Nephron progenitor cell (in vitro differentiated cells): ENCODE data around the gene ZFHX3.
A peak's percentile ranks its signal among the peaks of the same experiment; 100 is the strongest.

Experiments
- DNase-seq: peaks from one replicate; pipeline ENCODE4 v3.0.0; 2021
- H3K27ac Mint-ChIP-seq: 2 replicates; pipeline ENCODE4 v1.8.0; 2021; ENCODE audit warnings: mild to moderate bottlenecking, moderate library complexity, mixed read lengths
- H3K27me3 Mint-ChIP-seq: 2 replicates; pipeline ENCODE4 v1.8.0; 2021; ENCODE audit warnings: mild to moderate bottlenecking, low read depth, mixed read lengths; ENCODE audit not compliant: poor library complexity
- H3K36me3 Mint-ChIP-seq: 2 replicates; pipeline ENCODE4 v1.8.0; 2021; ENCODE audit warnings: low read depth, mixed read lengths
- H3K4me1 Mint-ChIP-seq: 2 replicates; pipeline ENCODE4 v1.8.0; 2021; ENCODE audit warnings: mixed read lengths
- H3K4me3 Mint-ChIP-seq: 2 replicates; pipeline ENCODE4 v1.8.0; 2021; ENCODE audit warnings: mild to moderate bottlenecking, moderate library complexity, mixed read lengths
- H3K9me3 Mint-ChIP-seq: 2 replicates; pipeline ENCODE4 v1.8.0; 2021; ENCODE audit warnings: mild to moderate bottlenecking, moderate library complexity, mixed read lengths
- CTCF ChIP-seq: fragments of 200-600 bp; sonication (generic); IDR thresholded peaks from 2 replicates; pipeline ENCODE4 v1.5.0; 2021; ENCODE audit warnings: antibody characterized with exemption

ZFHX3 gene

DNA sequence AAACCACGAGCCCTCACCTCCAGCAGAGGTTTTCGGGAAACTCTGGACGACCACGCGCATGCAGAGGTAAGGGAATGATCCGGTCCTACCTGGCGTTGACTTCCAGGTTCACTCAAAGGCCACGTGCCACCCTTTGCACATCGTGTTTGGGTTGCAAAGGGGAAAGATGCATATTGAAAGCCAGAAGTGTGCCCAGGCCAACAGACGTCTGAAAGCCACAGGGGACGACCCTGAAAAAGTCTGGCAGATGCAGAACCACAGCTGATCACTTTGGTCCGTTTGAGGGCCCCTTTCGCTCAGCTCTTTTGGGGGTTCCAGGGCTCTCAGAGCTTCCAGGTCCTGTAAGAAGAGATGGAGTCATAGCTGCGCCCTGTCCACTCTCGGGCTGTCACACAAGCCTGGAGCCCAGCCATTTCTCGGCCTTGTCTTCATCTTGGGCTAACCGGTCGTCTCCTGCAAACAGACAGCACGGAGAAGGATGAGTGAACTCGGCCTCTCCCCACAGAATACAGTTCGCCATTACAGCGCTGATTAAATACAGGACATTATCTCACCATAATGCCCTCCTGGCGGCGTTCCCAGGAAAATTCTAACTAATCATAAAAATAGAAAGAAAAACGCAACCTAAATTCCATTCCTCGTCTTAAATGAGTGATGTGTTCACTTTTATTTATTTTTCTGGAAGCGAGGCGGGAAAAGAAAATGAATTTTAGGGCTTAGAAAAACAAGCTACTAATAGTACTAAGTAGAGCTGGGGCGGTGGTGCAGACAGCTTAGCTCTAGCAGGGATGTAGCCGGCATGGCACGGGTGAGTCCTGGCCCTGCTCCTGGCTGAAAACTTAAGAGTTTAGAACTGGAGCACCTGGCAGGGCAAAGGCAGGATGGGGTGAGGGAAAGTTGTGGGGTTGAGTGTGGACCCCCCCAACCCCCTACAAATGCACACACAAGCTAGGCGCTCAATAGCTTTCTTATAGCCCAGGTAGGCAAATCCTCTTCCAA, 45.5 kb upstream of the ZFHX3 start:
- Mint-ChIP-seq H3K36me3 (no peaks in the 10 kb centered on the region), H3K27me3 (peaks cover 12% of the 10 kb centered on the region), H3K27ac (peak overlapping the region; percentile 55), H3K9me3 (no peaks in the 10 kb centered on the region), H3K4me1 (peaks cover 32% of the 10 kb centered on the region), H3K4me3 (no peak overlapping the region)
- TF ChIP-seq CTCF = no peak
- no peak for DNase-seq

GRCh38 chr16:73092236-73092781, 44.4 kb upstream of the ZFHX3 start:
- TF ChIP-seq CTCF = no peak
- Mint-ChIP-seq H3K36me3 (no peaks in the 10 kb centered on the region), H3K4me1 (peaks cover 32% of the 10 kb centered on the region), H3K27ac (peak overlapping the region; percentile 88), H3K27me3 (peaks cover 12% of the 10 kb centered on the region), H3K4me3 (no peak overlapping the region), H3K9me3 (no peaks in the 10 kb centered on the region)
- DNase-seq = no peak

DNA sequence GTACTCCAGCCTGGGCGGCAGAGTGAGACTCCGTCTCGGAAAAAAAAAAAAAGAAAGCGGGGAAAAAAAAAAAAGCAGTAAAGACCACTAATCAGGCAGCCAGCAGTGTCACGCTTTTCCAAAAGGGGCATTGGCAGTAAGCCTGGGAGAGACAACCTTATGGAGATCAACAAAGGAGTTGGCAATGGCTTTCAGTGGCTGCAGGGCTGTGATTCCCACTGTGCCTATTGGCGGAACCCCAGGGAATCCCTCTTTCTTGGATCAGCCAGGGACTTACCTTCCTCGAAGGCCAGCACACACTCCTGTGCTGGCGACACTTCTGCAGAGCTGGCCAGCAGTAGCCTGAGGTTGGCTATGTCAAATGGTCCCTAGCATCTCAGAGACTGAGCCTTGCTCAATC, 43.2 kb upstream of the ZFHX3 start:
- no peak for DNase-seq
- no peaks in the 10 kb centered on the region for H3K36me3 Mint-ChIP-seq
- H3K4me1 Mint-ChIP-seq = peaks cover 26% of the 10 kb centered on the region
- H3K27ac Mint-ChIP-seq = no peak overlapping the region
- no peak overlapping the region for H3K4me3 Mint-ChIP-seq
- H3K9me3 Mint-ChIP-seq = peaks cover under 1% of the 10 kb centered on the region
- no peak for TF ChIP-seq CTCF
- H3K27me3 Mint-ChIP-seq = peaks cover 13% of the 10 kb centered on the region

GRCh38 chr16:73089420-73089819, 41.5 kb upstream of the ZFHX3 start:
- Mint-ChIP-seq H3K36me3 (no peaks in the 10 kb centered on the region), H3K27me3 (peaks cover 18% of the 10 kb centered on the region), H3K27ac (no peak overlapping the region), H3K9me3 (peaks cover 16% of the 10 kb centered on the region), H3K4me1 (peaks cover 17% of the 10 kb centered on the region), H3K4me3 (no peak overlapping the region)
- no peak for DNase-seq
- no peak for TF ChIP-seq CTCF

DNA sequence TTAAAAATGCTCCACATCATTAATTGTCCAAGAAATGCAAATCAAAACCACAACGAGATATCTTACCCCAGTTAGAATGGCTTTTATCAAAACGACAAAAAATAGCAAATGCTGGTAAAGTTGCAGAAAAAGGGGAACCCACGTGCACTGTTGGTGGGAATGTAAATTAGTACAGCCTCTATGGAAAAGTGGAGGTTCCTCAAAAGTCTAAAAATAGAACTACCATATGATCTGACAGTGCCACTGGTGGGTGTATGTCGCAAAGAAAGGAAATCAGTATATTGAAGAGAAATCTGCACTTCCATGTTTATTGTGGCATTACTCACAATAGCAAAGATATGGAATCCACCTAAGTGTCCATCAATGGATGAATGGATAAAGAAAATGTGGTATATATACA, 38.2 kb upstream of the ZFHX3 start:
- Mint-ChIP-seq H3K9me3 (peaks cover 21% of the 10 kb centered on the region), H3K4me1 (no peaks in the 10 kb centered on the region), H3K36me3 (no peaks in the 10 kb centered on the region), H3K27me3 (peaks cover 23% of the 10 kb centered on the region), H3K4me3 (no peak overlapping the region), H3K27ac (no peak overlapping the region)
- no peak for TF ChIP-seq CTCF
- DNase-seq = no peak
